ENCODE data around the gene UMPS.
"Not testable (repeated sequence)": the region's sequence is repeated elsewhere in the genome, so short reads cannot be mapped to it uniquely, and the experiment has no call there.

Gene UMPS

DNA sequence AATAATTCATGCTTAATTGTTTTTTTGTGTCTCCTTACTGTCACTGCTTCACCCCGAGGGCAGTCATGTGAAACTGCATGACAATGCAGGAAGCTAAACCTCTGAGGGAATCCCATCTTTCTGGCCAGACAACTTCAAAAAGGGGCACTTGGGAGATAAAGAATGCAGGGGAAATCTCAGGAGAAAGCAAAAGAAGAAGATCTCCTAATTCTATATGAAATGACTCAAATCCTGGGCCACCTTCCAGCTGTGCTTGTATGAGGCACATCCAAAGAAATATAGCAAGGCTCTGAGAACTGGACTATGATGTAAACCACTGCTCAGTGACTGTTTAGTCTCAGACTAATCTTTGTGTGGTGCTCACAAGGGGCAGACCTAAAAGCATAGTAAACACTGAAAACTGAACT, 22.6 kb upstream of the UMPS start:
- DNase-seq (ENCODE audit: low read depth) = no peak

DNA sequence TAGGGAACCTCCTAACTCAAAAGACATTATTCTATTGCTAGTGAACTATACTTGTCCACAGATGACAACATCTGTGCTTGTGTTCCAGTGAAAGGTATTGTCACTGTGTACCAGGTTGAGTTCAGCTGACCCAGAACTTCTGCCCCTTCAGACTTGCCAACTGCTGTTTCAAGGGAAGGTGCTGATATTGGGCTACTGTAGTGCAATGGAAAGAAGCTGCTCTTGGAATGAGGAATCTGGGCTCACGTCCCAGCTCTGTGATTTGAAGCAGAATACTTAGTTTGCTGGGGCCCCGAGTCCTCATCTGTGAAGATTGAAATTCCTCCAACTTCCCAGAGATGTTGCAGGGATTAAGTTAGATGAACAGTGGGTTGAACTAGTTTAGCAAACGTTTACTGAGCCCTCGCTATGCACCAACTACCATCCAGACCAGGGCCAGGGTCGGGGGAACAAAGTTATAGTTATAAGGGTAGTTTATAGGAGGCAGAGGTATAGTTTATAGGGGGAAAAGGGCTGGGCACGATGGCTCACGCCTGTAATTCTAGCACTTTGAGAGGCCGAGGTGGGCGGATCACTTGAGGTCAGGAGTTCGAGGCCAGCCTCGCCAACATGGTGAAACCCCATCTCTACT, 15.9 kb upstream of the UMPS start:
- DNase-seq (ENCODE audit: low read depth) = no peak

DNA sequence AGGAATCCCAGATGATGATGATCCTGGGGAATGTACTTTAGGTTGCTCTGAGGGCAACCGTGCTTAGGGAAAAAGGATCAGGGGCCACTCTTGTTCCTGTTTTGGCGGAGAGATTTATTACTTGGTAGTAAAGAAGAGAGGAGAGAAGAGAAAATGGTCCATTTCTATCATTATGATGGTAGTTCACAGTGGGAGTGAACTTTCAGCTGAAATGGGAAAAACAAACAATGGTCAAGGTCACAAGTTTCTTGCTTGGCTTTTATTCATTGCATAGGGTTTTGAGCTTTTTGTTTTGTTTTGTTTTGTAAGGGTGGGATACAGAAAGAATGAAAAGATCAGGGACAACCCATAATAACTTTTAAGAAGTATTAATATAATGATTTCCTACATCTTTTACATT, 7.7 kb upstream of the UMPS start:
- DNase-seq (ENCODE audit: low read depth) = no peak

DNA sequence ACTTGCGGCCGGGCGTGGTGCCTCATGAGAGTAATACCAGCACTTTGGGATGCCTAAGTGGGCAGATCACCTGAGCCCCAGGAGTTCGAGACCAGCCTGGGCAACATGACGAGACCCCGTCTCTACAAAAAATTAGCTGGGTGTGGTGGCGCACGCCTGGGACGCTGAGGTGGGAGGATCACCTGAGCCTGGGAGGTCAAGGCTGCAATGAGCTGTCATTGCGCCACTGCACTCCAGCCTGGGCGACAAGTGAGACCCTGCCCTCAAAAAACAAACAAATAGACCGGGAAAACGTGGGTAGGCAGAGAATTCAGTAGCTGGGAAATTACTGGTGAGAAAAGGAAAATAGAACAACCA, 667 bp downstream of the UMPS start:
- DNase-seq (ENCODE audit: low read depth) = no peak

DNA sequence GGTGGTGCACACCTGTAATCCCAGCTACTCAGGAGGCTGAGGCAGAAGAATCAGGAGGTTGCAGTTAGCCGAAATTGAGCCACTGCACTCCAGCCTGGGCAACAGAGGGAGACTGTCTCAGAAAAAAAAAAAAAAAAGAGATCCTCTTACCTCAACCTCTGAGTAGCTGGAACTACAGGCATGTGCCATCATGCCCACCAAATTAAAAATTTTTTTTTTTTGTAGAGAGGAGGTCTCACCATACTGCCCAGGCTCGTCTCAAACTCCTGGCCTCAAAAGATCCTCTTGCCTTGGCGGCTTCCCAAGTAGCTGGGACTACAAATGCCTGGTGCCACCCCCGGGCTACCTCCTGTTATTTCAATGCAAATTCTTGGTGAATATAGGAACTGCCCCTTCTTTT, 1.5 kb downstream of the UMPS start:
- DNase-seq (ENCODE audit: low read depth) = no peak

GRCh38 chr3:124741027-124741426, 10.8 kb downstream of the UMPS start:
- no peak for DNase-seq (ENCODE audit: low read depth)

DNA sequence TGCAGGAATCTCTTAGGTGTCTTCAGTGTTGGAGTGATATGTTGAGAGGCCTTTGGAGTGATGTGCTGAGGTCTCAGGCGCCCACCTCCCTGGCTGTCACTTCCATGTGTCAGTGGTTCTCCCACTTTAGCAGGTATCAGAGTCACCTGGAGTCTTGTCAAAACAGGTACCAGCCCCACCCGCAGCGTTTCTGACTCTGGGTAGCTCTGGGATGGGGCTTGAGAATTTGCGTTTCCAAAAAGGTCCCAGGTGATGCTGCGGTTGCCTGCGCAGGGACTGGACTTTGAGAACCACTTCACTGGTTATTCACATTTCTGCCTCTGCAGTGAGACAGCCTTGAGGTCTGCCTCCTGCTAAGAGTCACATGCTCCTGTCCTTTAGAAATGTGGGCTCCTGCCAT, 15.5 kb downstream of the UMPS start:
- no peak for DNase-seq (ENCODE audit: low read depth)

GRCh38 chr3:124747111-124747981, 17.1 kb downstream of the UMPS start:
- DNase-seq (ENCODE audit: low read depth) = no peak

- no peak for DNase-seq (ENCODE audit: low read depth)
Observed at GRCh38 chr3:124748560-124749198, 18.4 kb downstream of the UMPS start.

DNA sequence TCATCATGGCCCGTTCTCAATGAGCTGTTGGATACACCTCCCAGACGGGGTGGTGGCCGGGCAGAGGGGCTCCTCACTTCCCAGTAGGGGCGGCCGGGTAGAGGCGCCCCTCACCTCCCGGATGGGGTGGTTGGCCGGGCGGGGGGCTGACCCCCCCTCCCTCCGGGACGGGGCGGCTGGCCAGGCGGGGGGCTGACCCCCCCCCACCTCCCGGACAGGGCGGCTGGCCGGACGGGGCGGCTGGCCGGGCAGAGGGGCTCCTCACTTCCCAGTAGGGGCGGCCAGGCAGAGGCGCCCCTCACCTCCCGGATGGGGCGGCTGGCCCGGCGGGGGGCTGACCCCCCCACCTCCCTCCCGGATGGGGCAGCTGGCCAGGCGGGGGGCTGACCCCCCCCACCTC, 19.6 kb downstream of the UMPS start:
- not testable (repeated sequence) for DNase-seq (ENCODE audit: low read depth)

DNA sequence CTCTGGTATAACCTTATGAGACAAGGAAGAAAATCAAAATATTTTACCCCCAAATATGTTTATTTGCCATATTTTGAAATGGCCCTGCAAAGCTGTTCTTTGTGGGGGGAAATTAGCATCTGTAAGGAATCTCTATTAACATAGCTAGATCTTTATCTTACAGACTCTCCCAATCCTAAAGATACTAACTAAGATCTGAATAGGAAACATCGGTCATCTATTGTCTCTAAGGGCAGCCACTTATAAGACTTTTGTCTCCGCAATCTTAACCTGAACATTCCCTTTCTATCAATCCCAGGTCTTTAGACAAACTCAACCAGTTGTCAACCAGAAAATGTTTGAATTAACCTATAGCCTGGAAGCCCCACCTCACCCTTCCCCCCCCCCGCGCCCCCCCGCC, 21.2 kb downstream of the UMPS start:
- no peak for DNase-seq (ENCODE audit: low read depth)

DNA sequence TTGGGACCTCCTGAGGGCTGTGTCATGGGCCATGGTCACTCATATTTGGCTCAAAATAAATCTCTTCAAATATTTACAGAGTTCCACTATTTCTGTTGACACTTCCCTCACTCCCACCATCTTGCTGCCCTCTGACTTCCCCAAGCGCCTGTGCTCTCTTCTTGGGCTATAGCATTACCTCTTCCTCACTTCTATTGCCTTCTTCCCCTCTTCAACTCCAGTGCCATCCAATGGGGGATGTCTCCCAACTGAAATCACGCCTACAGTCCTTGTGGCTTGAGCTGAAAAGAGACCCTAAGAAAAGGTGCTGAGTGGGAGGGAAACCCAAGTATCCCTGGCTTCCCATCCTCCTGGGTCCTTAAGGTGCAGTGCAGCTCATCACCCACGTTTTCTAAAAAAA, 21.8 kb downstream of the UMPS start:
- no peak for DNase-seq (ENCODE audit: low read depth)

DNA sequence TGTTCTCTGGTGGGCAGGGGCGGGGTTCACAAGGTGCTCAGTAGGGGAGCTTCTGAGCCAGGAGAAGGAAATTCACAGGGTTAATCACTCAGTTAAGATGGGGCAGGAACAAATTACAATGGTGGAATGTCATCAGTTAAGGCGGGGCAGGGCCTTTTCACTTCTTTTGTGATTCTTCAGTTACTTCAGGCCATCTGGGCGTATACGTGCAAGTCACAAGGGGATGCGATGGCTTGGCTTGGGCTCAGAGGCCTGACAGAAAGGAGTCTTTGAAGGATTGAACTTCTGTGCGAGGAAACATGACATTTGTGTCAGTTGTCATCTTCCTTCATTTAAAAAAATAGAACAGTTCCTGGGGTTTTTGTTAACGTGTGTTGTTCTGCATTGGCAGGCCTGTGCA, 27.7 kb downstream of the UMPS start:
- DNase-seq (ENCODE audit: low read depth) = not testable (repeated sequence)

GRCh38 chr3:124758851-124759635, 28.8 kb downstream of the UMPS start:
- no peak for DNase-seq (ENCODE audit: low read depth)

GRCh38 chr3:124759666-124760401, 29.6 kb downstream of the UMPS start:
- DNase-seq (ENCODE audit: low read depth) = no peak

DNA sequence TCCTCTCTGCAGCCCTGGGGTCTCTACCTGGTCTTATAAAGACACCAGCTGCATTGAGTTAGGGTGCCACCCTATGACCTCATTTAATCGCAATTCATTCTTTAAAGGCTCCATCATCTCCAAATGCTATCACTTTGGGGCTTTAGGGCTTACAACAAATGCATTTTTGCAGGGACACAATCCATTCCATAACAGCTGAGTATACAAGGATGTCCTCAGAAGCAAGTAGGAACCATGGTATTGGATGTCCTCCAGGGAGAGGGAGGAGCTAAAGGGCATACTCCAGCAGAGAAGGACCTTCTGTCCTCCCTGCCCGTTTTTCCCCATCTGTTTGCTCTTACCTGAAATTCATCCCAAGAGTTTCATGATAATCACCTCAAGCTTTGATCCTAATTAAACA, 30.3 kb downstream of the UMPS start:
- no peak for DNase-seq (ENCODE audit: low read depth)

- DNase-seq (ENCODE audit: low read depth) = peak; percentile 59
Observed at GRCh38 chr3:124761250-124761796, 31.1 kb downstream of the UMPS start.

GRCh38 chr3:124761935-124762660, 31.8 kb downstream of the UMPS start:
- no peak for DNase-seq (ENCODE audit: low read depth)

- no peak for DNase-seq (ENCODE audit: low read depth)
Observed at GRCh38 chr3:124762661-124763011, 32.4 kb downstream of the UMPS start.

- DNase-seq (ENCODE audit: low read depth) = no peak
Observed at GRCh38 chr3:124763206-124763605, 33.0 kb downstream of the UMPS start.

Measured in activated gamma-delta T cell treated with anti-CD3 and anti-CD28 coated beads, Interleukin-2, amount 50 U/mL, for 16 hours (primary cell).